Activated CD4-positive, alpha-beta T cell treated with anti-CD3 and anti-CD28 coated beads, Interleukin-2, amount 50 U/mL, for 16 hours (primary cell): Measurements from ENCODE around the gene SORCS2.

Experiments used
- DNase-seq: peaks from one replicate; pipeline ENCODE4 v3.0.0-alpha.2; 2020

Gene SORCS2

DNA sequence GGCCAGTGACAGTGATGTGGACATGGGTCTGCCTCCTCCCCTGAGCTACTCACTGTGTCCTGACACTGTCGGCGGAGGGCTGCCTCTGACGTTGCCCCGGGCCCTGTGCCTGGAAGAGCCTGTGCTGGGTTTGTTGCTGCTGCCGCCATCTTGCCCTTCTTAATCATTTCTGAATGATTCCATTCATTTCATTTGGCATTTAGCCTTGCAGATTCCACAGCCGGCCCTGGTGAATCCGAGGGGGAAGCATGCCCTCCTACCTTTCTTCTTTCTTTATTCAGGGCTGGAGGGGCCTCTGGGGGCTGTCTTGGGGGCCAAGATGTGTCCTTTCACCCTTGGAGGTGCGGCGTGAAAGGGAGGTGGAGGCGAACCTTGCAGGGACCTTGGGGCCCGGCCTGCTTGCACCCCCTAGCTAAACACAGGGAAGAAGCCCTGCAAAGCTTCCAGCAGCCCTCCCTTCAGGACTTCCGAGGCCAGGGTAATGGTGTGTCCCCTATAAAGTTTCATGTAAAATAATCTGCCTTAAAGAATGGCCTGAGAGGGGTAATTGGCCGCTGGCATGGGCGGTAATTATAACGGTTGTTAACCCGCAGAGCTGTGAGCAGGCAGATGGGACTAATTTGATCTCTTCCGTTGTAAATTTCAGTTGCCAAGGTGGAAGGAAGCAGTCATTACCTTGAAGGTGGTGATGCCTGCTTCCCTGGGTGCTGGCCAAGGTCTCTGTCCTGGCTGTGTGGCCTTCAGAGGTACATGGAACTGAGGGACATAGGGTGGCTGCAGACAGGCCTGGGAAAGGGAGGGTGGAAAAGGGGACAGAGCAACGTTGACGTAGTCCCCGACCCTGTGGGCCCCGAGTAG is 150.1 kb downstream of the SORCS2 start:
- no peak for DNase-seq

DNA sequence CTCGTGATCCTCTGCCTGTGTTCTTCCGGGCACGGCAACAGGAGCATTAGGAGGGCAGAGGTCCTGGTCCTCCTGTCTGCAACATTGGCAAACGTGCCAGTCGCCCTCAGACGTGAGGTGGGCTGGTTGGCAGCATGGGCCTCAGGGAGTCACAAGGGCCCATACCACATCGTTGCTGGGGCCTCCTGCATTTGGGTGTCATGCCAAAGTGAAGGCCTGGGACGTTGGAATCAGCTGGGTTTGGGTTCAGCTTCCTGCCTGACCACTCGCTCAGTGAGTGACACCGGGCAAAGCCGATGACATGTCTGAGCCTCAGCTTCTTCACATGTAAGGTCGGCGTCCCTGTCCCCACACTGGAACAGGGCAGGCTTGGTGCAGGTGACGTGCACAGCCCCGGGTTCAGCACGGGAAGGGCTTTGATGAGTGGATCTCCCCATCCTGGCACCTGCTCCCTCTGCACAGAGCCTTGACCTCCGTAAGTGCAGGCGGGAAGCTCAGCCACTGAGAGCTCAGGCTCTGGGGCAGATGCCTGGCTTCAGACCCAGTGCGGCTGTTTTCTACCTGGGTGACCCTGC is 150.8 kb downstream of the SORCS2 start:
- no peak for DNase-seq

DNA sequence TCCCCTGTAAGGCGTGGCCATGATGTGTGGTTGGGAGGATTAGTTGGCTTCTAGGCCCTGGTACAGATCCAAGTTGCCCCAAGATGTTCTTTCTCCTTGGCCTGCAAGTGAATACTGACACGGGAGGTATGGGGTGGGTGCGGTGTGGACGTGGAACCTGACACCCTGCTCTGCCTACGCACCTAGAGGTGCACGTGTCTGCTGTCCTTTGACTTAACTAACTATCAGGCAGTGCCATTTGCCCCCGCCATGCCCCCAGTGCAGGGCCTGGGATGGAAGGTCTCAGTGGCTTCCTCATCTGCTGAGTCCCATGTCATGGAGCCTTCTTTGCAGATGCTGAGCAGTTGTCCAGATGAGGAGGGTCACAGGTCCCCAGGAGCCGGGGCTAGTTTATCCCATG is 151.6 kb downstream of the SORCS2 start:
- DNase-seq: no peak

DNA sequence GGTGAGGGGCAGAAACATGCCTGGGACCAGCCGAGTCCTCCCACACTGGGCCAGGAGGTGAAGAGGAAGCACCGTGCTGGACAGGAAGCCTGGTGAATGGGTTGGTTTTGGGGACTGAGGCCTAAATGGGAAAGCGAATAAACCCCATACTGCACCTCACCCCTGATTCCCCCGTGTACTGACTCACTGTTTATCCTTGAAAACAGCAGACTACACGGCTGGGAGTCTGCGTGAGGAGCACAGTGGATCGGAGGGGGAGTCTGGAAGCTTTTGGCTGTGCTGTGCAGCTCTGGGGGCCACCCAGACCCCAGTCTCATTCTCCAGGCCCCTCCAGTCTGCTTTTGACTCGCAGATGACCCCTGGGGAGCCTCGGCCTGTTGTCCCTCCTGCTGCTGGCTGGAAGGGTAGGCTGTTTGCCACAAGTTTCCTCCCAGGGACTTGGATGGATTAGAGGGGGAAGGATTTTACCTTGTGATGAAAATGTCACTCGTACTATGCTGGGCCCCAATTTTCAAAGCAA is 152.4 kb downstream of the SORCS2 start:
- no peak for DNase-seq

DNA sequence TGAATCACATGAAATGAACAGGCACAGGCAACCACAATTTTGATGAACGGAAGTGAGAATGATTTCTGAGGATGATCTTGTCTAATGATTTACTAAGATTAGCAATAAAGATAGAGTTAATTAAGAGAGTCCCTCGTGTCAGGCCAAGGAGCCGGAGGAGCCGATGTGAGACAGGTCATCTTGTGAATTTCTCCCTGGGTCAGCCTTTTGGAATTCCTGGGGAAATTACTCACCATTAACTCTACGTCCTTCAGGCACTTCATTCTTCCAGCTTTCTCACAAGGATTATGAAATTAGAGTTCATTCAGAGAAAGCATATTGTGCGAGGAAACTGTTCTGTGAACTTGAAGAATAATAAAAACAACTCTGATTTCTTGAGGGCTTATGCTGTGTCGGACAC is 155.6 kb downstream of the SORCS2 start:
- DNase-seq: no peak

DNA sequence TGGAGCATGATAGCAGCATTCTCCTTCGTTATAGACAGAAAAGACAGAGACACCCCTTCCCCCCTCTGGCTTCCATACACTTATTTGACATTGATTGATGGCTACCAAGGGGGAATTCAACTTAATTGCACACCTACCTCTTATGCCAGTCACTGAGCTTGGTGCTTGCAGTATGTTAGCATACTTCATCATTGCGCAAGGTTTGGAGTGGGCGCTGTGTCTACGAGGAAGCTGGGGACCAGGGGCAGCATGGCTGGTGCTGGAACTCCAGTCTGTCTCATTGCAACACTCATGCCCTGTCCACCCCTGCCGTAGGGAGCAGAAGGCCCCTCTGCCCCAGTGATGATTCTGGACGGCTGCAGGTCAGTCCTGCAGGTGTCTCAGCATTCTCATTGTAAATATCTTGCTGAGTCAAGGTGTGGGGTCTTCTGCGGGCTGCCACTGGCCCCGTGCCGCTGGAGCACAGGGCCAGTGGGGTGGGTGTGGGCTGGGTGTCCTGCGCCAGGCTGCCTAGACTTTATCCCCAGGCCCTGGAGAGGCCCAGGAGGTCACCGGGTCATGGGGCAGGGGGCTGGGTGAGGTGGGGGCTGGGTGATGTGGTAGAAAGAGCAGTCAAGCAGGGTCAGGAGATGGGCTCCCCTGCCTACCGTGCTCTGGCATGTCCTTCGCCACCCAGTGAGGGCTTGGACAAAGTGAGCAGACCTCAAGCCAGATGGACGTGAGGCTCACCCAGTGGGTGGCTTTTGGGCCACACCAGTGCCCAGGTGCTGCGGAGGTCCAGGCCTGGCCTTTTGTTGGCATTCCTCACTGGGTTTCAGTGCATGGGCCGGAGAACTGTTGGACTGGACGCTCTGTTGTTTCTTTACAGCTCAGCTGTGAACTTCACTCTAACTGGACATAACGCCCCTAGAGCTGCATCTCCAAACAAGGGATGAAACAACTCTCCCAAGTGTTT is 156.9 kb downstream of the SORCS2 start:
- DNase-seq: no peak

DNA sequence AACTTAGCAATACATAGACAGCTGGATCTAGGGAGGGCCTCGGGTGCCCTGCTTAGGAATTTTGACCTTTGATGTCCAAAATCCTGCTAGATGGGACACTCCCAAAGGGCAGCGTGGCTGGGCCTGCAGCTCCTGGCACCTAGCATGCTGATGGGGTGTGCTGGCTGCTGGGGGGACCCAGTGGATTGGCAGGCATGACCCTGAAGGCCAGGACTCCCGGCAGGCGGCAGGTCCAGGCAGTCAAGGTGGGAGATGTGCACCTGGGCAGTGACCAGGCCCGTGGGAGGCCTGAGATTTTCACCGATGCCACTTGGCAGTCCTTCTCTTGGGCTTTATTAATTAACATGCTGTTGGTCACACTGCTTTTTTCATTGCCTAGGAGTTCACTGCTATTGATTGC is 158.1 kb downstream of the SORCS2 start:
- DNase-seq: no peak

DNA sequence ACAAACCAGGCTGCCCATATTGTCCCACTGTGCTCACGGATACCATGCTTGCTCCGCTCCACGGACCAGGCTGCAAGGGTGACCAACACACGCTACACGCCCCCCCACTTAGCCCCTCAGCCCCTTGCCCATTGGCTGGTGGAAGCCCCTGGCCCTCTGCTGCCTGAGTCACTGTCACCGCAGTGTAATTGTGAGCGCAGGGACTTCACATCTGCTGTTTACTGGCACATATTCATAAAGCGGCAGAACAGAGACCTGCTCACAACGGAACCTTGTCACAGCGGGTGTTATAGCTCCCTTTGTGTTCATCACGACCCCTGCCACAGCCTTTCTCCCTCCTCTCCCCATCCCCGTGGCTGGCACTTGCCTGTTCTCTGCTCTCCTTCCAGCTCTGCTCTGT is 158.7 kb downstream of the SORCS2 start:
- no peak for DNase-seq

DNA sequence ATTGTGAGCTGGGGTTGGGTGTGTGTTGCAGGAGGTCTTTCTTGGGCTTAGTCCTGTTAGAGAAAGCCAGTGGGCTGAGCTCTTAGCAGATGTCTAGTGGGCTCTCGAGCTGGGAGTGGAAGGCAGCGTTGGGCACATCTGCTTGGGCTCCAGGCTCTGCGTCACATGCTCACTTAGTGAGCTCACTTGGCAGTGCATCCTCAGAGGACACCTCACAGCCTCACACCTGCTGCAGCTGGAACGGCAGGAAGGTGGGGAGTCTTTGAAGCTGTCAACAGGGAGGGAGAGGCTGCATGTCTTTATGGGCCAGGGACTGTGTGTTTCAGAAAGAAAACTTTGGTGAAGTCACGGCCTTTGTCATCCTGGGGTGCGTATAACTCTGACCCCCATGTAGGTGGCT is 160.1 kb downstream of the SORCS2 start:
- no peak for DNase-seq

DNA sequence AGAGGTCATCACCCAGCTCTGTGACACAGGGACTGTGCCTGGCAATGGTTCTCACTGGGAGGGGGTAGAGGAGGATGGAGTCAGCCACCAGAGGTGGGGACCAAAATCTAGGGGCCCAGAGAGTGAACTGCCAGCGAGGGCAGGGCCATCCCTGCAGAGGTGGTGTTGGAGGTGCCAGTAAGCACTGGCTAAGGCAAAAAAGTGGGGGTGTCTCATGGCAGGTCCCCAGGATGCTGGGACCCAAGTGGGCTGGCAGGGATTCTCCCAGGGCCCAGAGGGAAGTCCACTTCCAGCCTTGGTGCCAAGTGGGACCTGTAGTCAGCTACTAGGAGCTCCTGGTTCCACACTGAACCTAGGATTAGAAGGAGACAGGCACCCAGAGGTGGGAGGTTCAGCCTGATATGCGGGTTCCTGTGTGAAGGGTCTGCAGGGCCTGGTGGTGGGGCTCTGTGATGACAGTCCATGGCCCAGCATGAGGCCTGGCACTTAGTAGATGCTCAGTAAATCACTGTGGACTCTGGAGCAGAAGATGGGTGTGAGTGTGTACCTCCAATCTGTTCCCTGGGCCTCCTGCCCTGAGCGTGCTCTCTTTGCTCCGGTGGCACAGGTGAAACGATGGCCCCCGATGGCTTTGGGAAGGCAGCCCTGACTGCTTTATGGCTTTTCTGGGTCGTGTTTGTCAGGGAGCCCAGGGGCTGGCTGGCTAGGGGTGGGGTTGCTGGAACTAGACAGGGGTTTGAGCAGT is 160.9 kb downstream of the SORCS2 start:
- no peak for DNase-seq

DNA sequence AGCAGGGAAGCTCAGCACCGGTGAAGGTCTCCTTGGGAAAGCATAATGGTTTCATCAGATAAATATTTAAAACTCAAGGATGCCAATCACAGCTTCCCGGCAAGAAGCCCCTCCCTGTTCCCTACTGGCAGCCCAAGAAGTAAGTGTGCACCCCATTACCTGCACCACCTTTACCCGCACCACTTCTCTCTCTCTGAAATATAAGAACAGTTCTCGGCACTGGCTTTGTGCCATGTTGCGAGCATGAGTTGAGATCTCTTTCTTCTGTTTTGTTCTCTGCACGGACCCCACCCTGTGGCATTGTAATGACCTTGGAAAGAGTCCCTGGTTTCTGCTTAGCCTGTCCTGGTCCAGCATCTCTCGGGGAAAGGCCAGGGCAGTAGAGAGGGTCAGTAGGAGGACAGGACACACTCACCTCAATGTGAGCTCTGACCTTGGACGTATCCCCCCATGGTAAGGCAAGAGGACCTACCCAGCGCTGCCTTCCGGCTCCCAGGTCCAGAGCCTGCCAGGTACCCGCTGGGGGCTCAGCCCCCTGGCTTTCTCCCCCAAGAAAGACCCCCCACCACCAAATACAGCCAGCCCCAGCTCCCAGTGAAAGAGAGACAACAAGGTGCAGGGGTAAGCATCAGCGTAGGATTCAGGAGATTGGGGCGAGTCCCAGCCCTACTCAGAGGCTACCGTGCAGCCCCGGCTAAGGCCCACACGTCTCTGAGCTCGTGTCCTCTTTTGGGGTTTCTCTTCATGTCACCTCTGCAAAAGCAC is 161.7 kb downstream of the SORCS2 start:
- no peak for DNase-seq

DNA sequence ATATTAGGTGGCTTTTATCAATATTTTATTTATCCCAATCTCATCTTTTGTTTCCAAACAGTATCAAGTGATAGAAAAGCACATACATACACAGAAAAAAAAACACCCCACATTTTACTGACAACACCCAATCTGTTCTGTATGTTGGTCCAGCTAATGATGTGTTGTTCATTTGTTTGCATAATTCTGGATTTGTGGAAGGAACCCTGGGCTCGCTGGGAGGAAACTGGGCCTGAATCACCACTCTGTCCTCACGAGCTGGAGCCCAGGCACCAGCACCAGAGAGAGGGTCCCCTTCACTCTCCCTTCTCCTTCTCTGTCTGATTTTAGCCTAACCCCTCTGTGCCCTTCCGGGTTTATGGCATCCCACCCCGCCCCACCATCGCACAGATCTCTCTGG is 162.6 kb downstream of the SORCS2 start:
- no peak for DNase-seq

DNA sequence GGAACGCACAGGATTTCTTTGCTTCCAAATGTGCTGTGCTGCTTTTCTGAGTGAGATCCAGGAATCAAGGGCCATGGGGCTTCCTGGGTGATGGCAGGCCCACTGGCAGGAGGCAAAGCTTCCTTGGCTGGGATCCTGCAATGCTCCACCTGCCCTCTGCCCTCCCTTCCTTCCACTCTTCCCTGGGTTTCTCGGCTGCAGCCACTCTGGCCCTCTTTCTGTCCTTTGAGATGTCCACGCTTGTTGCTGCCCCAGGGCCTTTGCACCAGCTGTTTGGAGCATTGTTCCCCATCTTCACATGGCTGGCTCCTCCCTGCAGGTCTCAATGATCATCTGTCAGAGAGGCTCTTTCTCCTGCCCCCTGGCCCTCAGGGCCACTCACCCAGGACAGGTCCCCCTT is 163.5 kb downstream of the SORCS2 start:
- no peak for DNase-seq

DNA sequence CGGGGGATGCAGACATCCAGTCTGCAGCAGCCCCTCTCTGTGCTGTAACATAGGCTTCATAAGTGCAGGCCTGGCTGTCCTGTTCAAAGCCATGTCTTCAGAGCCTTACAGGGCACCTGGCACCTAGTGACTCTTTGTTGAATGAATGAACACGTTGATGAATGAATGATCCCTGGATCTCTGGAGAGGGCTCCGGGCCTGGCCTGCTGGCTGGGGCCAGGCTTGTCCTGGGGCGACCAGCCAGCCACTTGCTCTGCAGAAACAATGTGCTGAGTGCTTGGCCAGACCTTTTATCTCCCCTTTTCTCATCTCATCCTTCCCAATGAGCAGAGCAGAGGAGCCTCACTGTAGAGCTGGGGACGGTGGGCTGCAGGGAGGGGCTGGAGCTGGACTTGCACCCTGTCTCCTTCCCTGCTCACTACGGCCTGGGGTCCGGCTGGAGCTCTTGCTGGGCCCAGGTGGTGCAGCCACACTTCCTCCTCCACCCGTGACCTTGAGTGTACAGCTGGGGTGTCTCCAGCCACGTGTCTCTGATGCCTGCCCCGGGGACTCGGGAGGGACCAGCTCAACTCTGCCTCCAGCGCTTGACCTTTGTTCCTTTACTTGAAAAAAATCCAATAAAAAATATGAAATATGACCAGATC is 164.5 kb downstream of the SORCS2 start:
- DNase-seq: no peak

DNA sequence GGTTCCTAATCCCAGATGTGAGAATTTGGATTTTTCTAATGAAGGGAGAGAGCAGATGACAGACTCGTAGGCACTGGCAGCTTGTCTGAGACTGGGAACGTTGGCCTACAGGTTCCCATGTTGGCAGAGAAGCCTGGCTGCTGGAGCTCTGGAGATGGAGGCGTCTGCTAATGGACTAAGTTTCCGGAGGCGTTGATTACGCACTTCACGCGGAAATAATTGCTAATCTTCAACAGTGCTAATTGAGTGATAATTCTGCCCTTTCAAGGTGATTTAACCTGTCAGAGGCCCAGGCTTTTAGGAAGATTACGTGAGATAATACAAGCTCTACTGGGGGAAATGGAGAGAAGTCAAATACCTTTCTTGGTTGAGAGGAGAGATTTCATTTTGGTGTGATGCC is 165.0 kb downstream of the SORCS2 start:
- DNase-seq: no peak

DNA sequence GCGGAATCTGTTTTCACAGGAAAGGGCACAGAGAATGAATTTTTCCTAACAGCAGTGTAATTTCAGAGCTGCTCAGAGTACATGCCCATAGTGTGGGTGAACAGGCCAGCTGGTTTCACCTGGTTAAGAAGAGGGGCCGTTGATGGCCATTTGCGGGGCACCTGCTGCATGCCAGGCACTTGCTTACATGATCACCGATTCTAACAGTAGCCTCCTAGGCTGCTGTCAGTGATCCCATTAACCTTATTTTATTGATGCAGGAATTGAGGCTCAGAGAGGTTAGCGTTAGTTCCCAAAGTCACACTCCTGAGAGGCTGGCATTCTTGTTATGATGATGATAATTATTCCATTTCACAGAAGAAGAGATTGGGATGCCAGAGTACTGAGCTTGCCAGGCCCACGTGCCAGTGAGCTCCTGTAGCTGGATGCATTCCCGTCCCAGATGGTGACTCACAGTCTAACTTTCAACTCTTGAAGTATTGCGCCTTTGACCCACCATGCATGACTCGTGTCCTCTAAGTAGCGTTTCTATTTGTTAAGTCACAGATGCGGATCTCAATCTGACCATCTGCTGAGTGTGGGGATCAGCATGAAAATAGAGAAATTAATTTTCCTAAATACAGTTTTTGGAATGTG is 165.9 kb downstream of the SORCS2 start:
- no peak for DNase-seq

DNA sequence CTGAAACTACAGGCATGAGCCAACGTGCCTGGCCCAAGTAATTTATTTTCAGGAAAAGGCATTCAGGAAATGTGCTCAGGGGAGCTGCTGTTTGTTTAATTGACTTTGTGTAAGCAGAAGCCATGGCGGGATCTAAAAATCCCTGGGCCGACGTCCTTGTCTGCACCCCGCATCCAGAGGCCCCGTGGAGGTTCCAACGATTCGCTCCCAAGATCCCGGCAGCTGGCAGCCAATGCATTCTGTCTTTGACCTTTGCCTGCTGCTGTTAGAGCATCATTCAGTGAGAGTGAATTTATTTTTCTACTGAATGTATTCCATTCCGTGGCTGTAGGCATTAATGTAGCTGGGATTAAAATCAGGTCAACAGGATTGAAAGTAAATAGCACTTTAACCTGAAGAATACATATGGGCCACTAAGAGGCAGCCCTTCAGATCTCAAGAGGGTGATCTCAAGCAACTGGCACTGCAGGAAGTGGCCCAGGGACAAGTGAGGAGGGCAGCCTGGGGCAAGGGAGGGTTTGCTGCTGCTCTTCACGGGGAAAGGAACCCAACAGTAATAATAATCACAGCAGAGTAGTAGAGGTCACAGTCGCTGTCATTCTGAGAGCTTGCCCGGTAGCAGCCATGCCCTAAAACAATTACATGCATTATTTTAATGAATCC is 167.2 kb downstream of the SORCS2 start:
- DNase-seq: no peak

DNA sequence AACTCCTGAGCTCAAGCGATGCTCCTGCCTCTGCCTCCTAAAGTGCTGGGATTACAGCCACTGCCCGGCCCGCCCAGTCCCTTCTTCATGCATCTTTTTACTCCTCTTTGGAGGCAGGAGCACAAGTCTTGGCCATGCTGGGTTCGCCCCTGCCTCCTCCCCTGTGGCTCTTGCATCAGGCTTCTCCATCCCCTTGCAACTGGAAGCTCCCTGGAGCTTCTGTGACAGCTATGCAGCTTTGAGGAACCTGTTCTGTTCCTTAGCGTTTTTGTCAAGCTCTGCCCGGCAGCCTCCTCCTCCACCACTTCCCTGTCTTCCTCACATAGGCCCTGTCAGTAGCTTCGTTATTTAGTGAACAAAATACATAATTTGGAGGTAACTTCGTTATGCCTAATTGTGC is 168.5 kb downstream of the SORCS2 start:
- no peak for DNase-seq

DNA sequence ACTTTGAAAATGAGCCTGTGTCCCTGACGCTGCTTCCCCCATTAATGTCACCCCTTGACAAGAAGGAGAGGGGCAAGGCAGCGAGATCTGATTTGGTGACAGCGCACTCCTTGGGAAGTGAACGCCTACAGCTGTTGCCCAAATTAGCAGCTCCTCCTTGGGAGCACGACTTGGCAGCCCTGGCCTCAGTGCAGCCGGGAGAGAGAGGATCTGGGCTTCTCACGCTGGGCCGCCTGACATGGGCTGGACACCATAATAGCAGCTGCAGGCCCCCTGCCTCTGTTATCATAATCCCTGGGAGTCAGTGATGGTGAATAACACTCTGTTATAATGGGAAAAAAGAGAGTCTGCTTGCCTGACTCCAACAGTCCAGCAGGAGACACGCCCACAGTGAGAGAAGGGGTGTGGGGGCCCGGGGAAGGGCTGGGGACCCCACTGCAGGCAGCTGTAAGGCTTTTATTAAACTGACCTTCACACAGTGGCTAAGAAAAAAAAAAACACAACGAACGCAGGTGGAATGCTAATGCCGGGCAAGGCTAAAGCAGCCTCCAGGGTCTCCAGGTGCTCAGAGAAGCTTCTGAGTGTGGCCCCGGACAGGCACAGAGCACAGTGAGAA is 169.1 kb downstream of the SORCS2 start:
- DNase-seq: no peak

DNA sequence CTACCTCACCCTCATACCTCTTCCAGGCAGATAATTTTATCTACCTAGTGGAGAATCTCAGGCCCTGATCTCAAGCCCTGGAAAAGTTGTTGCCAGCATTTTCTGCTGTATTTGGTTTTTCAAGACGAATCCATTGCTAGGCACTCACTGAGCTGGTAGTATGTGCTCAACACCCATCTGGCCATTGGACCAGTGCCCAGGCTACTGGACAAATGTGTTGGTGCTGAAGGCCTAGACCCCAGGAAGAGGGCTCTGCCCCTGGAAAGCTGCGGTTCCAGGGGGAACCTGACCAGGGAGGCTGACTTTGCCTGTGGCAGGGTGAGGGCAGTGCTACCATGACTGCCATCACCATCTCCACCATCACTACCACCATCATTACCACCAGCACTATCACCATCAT is 170.0 kb downstream of the SORCS2 start:
- no peak for DNase-seq
